ENCODE data around the gene KCNH8.

DNA sequence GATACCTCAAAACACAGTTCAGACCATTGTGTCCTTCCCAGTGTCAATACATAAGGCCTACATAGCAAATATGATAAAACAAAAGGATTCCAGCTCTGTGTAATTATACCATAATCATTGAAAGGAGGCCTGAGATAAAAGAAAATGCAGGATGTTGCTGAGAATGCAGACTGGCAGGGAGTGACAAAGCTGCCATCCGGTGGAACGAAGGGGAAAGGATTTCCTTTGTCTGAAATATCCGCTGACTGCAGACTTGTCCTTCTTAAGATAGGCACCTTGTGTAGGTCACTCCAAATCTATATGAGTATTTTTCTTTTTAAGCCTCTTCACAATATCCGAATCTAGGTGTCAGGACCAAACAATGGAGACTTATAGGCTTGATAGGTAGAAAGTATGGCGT lies 108.0 kb downstream of the KCNH8 start:
- TF ChIP-seq POLR2AphosphoS5 (IDR thresholded peaks at IDR 0.05; ENCODE audit: low read depth, low read length) (no peak), TAF1 (IDR thresholded peaks at IDR 0.05; ENCODE audit: low read depth, low read length) (no peak), POLR2A (IDR thresholded peaks at IDR 0.05; ENCODE audit: low read depth, low read length) (no peak), PAX5 (IDR thresholded peaks at IDR 0.05; ENCODE audit: insufficient read depth, low read length, severe bottlenecking) (no peak), SPI1 (IDR thresholded peaks at IDR 0.05; ENCODE audit: low read depth, low read length) (no peak)
